Measurements from ENCODE around the gene PRKCA. TPM values are rescaled to one million over a fixed set of nuclear protein-coding genes. Genes with fewer than 3 reads are reported as not detected.

PRKCA gene
- polyA plus RNA-seq, 1 experiment = 66.8 TPM

DNA sequence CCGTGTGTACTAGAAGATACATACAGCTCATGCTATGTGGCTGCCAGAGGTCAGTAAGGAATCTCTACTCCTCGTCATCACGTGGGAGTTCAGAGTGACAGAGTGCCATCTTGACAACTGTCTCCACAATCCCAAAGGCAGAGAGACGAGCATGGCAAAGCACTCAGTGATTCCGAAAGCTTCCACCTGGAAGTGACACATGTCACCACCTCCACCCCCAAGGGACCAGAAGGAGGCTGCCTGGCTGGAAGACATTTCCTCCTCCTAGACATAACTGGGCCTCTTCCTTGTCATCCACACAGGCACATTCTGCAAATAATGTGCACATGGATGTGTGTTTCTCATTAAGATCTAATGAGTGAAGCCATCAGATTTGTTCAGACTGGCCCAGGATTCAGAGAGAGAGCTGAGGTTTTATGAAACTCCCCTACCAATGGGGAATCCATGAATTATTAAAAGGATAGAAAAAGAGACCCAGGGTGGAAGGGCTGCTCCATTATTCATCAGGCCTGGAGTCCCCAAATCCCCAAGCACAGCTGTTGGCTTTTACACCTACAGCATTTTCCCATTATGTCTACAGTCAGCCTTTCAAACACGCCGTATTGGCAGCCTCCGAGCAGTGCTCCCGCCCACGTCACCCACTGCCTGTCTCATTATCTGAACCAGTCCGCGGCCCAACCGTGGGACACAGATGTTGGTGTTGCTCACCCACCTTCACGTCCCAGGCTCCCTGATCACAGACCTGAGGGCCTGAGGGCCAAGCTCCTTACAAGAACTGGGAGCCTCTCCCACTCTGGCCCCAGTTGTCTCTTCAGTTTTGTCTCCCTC, 529.2 kb downstream of the PRKCA start:
- Histone ChIP-seq H3K4me3 (ENCODE audit: low read depth, low read length) (no peak overlapping the region), H3K27me3 (ENCODE audit: control insufficient read depth, insufficient read depth, low read length) (peaks cover 35% of the 10 kb centered on the region), H3K9me3 (ENCODE audit: control insufficient read depth, insufficient read depth, low read length) (no peaks in the 10 kb centered on the region; the same call in 1 of the 2 replicates), H3K27ac (ENCODE audit: low read depth, low read length) (no peak overlapping the region)
- TF ChIP-seq, protein P1, sequence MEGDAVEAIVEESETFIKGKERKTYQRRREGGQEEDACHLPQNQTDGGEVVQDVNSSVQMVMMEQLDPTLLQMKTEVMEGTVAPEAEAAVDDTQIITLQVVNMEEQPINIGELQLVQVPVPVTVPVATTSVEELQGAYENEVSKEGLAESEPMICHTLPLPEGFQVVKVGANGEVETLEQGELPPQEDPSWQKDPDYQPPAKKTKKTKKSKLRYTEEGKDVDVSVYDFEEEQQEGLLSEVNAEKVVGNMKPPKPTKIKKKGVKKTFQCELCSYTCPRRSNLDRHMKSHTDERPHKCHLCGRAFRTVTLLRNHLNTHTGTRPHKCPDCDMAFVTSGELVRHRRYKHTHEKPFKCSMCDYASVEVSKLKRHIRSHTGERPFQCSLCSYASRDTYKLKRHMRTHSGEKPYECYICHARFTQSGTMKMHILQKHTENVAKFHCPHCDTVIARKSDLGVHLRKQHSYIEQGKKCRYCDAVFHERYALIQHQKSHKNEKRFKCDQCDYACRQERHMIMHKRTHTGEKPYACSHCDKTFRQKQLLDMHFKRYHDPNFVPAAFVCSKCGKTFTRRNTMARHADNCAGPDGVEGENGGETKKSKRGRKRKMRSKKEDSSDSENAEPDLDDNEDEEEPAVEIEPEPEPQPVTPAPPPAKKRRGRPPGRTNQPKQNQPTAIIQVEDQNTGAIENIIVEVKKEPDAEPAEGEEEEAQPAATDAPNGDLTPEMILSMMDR (IDR thresholded peaks at IDR 0.05; ENCODE audit: low read depth, low read length) = no peak
- no peak for DNase-seq (ENCODE audit: low read depth, low spot score)
- ChIA-PET CTCF (no interaction called here), POLR2A (no interaction called here)

DNA sequence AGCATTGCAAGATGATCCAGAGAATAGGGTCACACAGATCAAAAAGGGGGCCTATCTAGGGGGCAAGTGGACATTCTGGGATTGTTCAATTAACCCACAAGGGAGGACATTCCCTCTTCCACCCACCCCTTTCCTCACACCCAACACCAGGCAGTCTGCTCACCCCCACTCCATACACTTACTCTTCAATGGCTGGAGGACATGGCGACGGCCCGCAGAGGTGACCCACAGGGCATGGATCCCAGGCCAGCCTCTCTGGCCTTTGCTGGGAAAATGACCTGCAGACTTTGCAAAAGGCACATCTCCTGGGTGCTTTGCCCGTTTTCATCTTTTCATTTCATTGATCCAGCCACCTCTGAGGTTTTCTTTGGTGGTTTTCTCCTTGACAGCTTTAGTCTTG, 530.8 kb downstream of the PRKCA start:
- H3K27me3 ChIP-seq (ENCODE audit: control insufficient read depth, insufficient read depth, low read length) = peaks cover 48% of the 10 kb centered on the region
- POLR2A ChIA-PET = no interaction called here
- CTCF ChIA-PET = no interaction called here
- TF ChIP-seq, protein P1 (IDR thresholded peaks at IDR 0.05; ENCODE audit: low read depth, low read length) = no peak
- no peak overlapping the region for H3K4me3 ChIP-seq (ENCODE audit: low read depth, low read length)
- no peak for DNase-seq (ENCODE audit: low read depth, low spot score)
- no peaks in the 10 kb centered on the region; the same call in 1 of the 2 replicates for H3K9me3 ChIP-seq (ENCODE audit: control insufficient read depth, insufficient read depth, low read length)
- no peak overlapping the region for H3K27ac ChIP-seq (ENCODE audit: low read depth, low read length)

GRCh38 chr17:66834426-66834918, 532.1 kb downstream of the PRKCA start:
- DNase-seq (ENCODE audit: low read depth, low spot score) = no peak
- Histone ChIP-seq H3K4me3 (ENCODE audit: low read depth, low read length) (no peak overlapping the region), H3K9me3 (ENCODE audit: control insufficient read depth, insufficient read depth, low read length) (no peaks in the 10 kb centered on the region; the same call in 1 of the 2 replicates), H3K27me3 (ENCODE audit: control insufficient read depth, insufficient read depth, low read length) (peaks cover 49% of the 10 kb centered on the region), H3K27ac (ENCODE audit: low read depth, low read length) (no peak overlapping the region)
- CTCF ChIA-PET = no interaction called here
- POLR2A ChIA-PET = no interaction called here
- TF ChIP-seq, protein P1 (IDR thresholded peaks at IDR 0.05; ENCODE audit: low read depth, low read length) = no peak

- Histone ChIP-seq H3K27ac (ENCODE audit: low read depth, low read length) (no peak within 1 kb of the TSS), H3K4me3 (ENCODE audit: low read depth, low read length) (no peak within 1 kb of the TSS), H3K9me3 (ENCODE audit: control insufficient read depth, insufficient read depth, low read length) (no peaks in the 10 kb centered on the region; the same call in 1 of the 2 replicates), H3K27me3 (ENCODE audit: control insufficient read depth, insufficient read depth, low read length) (peaks cover 53% of the 10 kb centered on the region)
- ChIA-PET CTCF (no interaction called here), POLR2A (no interaction called here)
- no peak for DNase-seq (ENCODE audit: low read depth, low spot score)
- TF ChIP-seq, protein P1 (IDR thresholded peaks at IDR 0.05; ENCODE audit: low read depth, low read length) = no peak
These were observed 532.6 kb downstream of the PRKCA start, which contains the start of gene CACNG5 for GRCh38 chr17:66834919-66835454. CACNG5 (plus strand) TSS chr17:66835117; CDS start chr17:66877333, 42,216 bp downstream.

GRCh38 chr17:66835476-66835875, 533.1 kb downstream of the PRKCA start:
- Histone ChIP-seq H3K27me3 (ENCODE audit: control insufficient read depth, insufficient read depth, low read length) (peaks cover 58% of the 10 kb centered on the region), H3K4me3 (ENCODE audit: low read depth, low read length) (no peak overlapping the region), H3K9me3 (ENCODE audit: control insufficient read depth, insufficient read depth, low read length) (no peaks in the 10 kb centered on the region; the same call in 1 of the 2 replicates), H3K27ac (ENCODE audit: low read depth, low read length) (no peak overlapping the region)
- ChIA-PET CTCF (no interaction called here), POLR2A (no interaction called here)
- TF ChIP-seq, protein P1 (IDR thresholded peaks at IDR 0.05; ENCODE audit: low read depth, low read length) = no peak
- no peak for DNase-seq (ENCODE audit: low read depth, low spot score)
